HEK293 (cell line): ENCODE data around the gene RFESD.

Experiments used
- CTCF ChIA-PET: fragments of 350-600 bp; formaldehyde crosslinking; extraction: SDS; loops from one replicate; lab custom pipeline; 2021; ENCODE audit warnings: antibody characterized with exemption; lab: Yijun Ruan, JAX
- POLR2A ChIA-PET: fragments of 300-600 bp; formaldehyde crosslinking; extraction: SDS; loops from one replicate; lab custom pipeline; 2020; ENCODE audit warnings: antibody characterized with exemption, inconsistent platforms; lab: Yijun Ruan, JAX
- H3K27ac ChIP-seq: fragments of 200-500 bp; sonication (Bioruptor generic); 2 replicates; pipeline ENCODE4 v1.5.1; 2014; ENCODE audit warnings: low read depth, low read length, control low read depth, inconsistent platforms; ENCODE audit errors: extremely low read depth
- H3K36me3 ChIP-seq, 2 experiments: fragments of 200-500 bp in 1 of 2; sonication (Bioruptor generic) in 1 of 2; 1 replicate in 1 of 2; 2 replicates in 1 of 2; pipeline ENCODE4 v1.5.1; 2014 to 2017; ENCODE audit warnings: inconsistent platforms in 2 of 2, low read length in 2 of 2; ENCODE audit not compliant: control insufficient read depth in 2 of 2, insufficient read depth in 1 of 2
- H3K4me1 ChIP-seq: fragments of 200-500 bp; sonication (Bioruptor generic); 2 replicates; pipeline ENCODE4 v1.5.1; 2014; ENCODE audit warnings: mild to moderate bottlenecking, low read length, inconsistent platforms; ENCODE audit not compliant: control insufficient read depth, insufficient read depth
- H3K4me3 ChIP-seq: 2 replicates; pipeline ENCODE4 v1.5.1; 2011; ENCODE audit warnings: low read depth, mild to moderate bottlenecking, control low read depth, low read length, moderate library complexity
- H3K9me3 ChIP-seq: fragments of 200-500 bp; sonication (Bioruptor generic); 2 replicates; pipeline ENCODE4 v1.5.1; 2014; ENCODE audit warnings: low read depth, low read length, inconsistent platforms; ENCODE audit not compliant: control insufficient read depth, insufficient read depth
- BCL11A ChIP-seq: fragments of 450-650 bp; formaldehyde crosslinking; IDR thresholded peaks from 2 replicates; pipeline ENCODE4 v1.5.1; 2016; ENCODE audit warnings: low read depth, missing biosample characterization, missing genetic modification characterization
- EGR2 ChIP-seq: fragments of 450-650 bp; formaldehyde crosslinking; IDR thresholded peaks from 2 replicates; pipeline ENCODE4 v1.5.1; 2016; ENCODE audit warnings: low read depth, missing biosample characterization, missing genetic modification characterization
- KLF10 ChIP-seq: fragments of 450-650 bp; IDR thresholded peaks from 2 replicates; pipeline ENCODE4 v1.5.1; 2018; ENCODE audit warnings: missing biosample characterization, mild to moderate bottlenecking, missing genetic modification characterization
- PRDM1 ChIP-seq: fragments of 450-650 bp; formaldehyde crosslinking; IDR thresholded peaks from 2 replicates; pipeline ENCODE4; 2016; ENCODE audit warnings: missing biosample characterization, missing genetic modification characterization
- PRDM6 ChIP-seq: fragments of 450-650 bp; formaldehyde crosslinking; IDR thresholded peaks from 2 replicates; pipeline ENCODE4 v1.5.1; 2017; ENCODE audit warnings: missing biosample characterization, missing genetic modification characterization
- WT1 ChIP-seq: fragments of 450-650 bp; formaldehyde crosslinking; IDR thresholded peaks from 2 replicates; pipeline ENCODE4 v1.5.1; 2016; ENCODE audit warnings: missing biosample characterization, missing genetic modification characterization
- ZBTB17 ChIP-seq: fragments of 450-650 bp; formaldehyde crosslinking; IDR thresholded peaks from 2 replicates; pipeline ENCODE4 v1.5.1; 2016; ENCODE audit warnings: missing biosample characterization, missing genetic modification characterization
- ZBTB49 ChIP-seq: fragments of 450-650 bp; formaldehyde crosslinking; IDR thresholded peaks from 2 replicates; pipeline ENCODE4 v1.5.1; 2016; ENCODE audit warnings: missing biosample characterization, missing genetic modification characterization, low read depth
- ZEB2 ChIP-seq: fragments of 450-650 bp; formaldehyde crosslinking; IDR thresholded peaks from 2 replicates; pipeline ENCODE4 v1.5.1; 2016; ENCODE audit warnings: missing biosample characterization, missing genetic modification characterization
- ZNF521 ChIP-seq: fragments of 450-650 bp; formaldehyde crosslinking; IDR thresholded peaks from 2 replicates; pipeline ENCODE4 v1.5.1; 2017; ENCODE audit warnings: missing biosample characterization, mild to moderate bottlenecking, missing genetic modification characterization
- ZNF596 ChIP-seq: fragments of 450-650 bp; IDR thresholded peaks from 2 replicates; pipeline ENCODE4 v1.5.0; 2018; ENCODE audit warnings: missing biosample characterization, mild to moderate bottlenecking, missing genetic modification characterization, moderate library complexity
- TF ChIP-seq, protein P1 (sequence below): fragments of 450-650 bp; formaldehyde crosslinking; IDR thresholded peaks from 2 replicates; pipeline ENCODE4 v1.5.1; 2017; ENCODE audit warnings: missing biosample characterization, missing genetic modification characterization
- TF ChIP-seq, protein P2 (sequence below): fragments of 450-650 bp; formaldehyde crosslinking; IDR thresholded peaks from 2 replicates; pipeline ENCODE4 v1.5.1; 2016; ENCODE audit warnings: missing biosample characterization, missing genetic modification characterization
- TF ChIP-seq, protein P3 (sequence below): fragments of 450-650 bp; formaldehyde crosslinking; IDR thresholded peaks from 2 replicates; pipeline ENCODE4 v1.5.1; 2017; ENCODE audit warnings: missing biosample characterization, mild to moderate bottlenecking, missing genetic modification characterization, moderate library complexity

Gene RFESD

DNA sequence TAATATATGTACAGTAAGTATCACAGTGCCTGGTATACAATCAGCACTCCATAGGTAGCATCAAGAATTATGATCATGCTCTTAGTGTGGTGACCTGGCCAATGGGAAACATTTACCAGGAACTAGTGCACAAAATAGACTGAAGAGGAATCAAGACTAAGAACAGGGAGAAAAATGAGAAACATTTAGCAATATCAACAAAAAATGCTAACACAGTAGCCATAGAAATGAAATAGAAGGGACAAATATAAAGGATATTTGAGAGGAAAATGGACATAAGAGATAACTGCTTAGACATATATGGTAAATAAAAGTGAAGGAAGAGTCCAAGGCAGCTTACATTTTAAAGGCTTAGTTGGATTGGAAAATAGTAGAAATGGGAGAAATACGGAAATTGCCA, 52.8 kb downstream of the RFESD start:
- Histone ChIP-seq H3K9me3 (no peaks in the 10 kb centered on the region), H3K4me1 (0 out of 2 replicates have a peak, but pooled peaks cover 6% of the 10 kb centered on the region), H3K36me3 (no peaks in the 10 kb centered on the region), H3K4me3 (no peak overlapping the region), H3K27ac (no peak overlapping the region)
- POLR2A ChIA-PET: no interaction called here
- CTCF ChIA-PET: interaction anchor here (1.5 kb wide), 1 partner anchor 35 kb away, joined by 6 read pairs; no protein-coding TSS in a partner anchor
- TF ChIP-seq BCL11A (tag by site-specific recombination) (no peak), ZBTB49 (tag by site-specific recombination) (no peak), PRDM1 (no peak), ZBTB17 (tag by site-specific recombination) (no peak), EGR2 (tag by site-specific recombination) (no peak), ZEB2 (no peak), KLF10 (tag by site-specific recombination) (no peak), ZNF521 (tag by site-specific recombination) (no peak), WT1 (tag by site-specific recombination) (no peak), ZNF596 (tag by site-specific recombination) (no peak)
- TF ChIP-seq, protein P1, sequence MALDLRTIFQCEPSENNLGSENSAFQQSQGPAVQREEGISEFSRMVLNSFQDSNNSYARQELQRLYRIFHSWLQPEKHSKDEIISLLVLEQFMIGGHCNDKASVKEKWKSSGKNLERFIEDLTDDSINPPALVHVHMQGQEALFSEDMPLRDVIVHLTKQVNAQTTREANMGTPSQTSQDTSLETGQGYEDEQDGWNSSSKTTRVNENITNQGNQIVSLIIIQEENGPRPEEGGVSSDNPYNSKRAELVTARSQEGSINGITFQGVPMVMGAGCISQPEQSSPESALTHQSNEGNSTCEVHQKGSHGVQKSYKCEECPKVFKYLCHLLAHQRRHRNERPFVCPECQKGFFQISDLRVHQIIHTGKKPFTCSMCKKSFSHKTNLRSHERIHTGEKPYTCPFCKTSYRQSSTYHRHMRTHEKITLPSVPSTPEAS (tag by site-specific recombination): no peak
- TF ChIP-seq, protein P2, sequence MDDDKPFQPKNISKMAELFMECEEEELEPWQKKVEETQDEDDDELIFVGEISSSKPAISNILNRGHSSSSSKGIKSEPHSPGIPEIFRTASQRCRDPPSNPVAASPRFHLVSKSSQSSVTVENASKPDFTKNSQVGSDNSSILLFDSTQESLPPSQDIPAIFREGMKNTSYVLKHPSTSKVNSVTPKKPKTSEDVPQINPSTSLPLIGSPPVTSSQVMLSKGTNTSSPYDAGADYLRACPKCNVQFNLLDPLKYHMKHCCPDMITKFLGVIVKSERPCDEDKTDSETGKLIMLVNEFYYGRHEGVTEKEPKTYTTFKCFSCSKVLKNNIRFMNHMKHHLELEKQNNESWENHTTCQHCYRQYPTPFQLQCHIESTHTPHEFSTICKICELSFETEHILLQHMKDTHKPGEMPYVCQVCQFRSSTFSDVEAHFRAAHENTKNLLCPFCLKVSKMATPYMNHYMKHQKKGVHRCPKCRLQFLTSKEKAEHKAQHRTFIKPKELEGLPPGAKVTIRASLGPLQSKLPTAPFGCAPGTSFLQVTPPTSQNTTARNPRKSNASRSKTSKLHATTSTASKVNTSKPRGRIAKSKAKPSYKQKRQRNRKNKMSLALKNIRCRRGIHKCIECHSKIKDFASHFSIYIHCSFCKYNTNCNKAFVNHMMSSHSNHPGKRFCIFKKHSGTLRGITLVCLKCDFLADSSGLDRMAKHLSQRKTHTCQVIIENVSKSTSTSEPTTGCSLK (tag by site-specific recombination): no peak

GRCh38 chr5:95701074-95701473, 54.5 kb downstream of the RFESD start:
- no peak overlapping the region for H3K27ac ChIP-seq
- ChIA-PET CTCF (interaction anchor here (0.6 kb wide), 1 partner anchor 36 kb away, joined by 3 read pairs; no protein-coding TSS in a partner anchor), POLR2A (interaction anchor here (1.0 kb wide), 1 partner anchor 30 kb away, joined by 3 read pairs; the partner anchor contains the start of gene RHOBTB3)
- no peaks in the 10 kb centered on the region for H3K9me3 ChIP-seq
- peak; percentile 39; the same call in 1 of the 2 replicates for TF ChIP-seq PRDM6
- TF ChIP-seq, protein P3, sequence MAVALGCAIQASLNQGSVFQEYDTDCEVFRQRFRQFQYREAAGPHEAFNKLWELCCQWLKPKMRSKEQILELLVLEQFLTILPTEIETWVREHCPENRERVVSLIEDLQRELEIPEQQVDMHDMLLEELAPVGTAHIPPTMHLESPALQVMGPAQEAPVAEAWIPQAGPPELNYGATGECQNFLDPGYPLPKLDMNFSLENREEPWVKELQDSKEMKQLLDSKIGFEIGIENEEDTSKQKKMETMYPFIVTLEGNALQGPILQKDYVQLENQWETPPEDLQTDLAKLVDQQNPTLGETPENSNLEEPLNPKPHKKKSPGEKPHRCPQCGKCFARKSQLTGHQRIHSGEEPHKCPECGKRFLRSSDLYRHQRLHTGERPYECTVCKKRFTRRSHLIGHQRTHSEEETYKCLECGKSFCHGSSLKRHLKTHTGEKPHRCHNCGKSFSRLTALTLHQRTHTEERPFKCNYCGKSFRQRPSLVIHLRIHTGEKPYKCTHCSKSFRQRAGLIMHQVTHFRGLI (tag by site-specific recombination): no peak
- H3K4me1 ChIP-seq: 0 out of 2 replicates have a peak, but pooled peaks cover 6% of the 10 kb centered on the region
- no peaks in the 10 kb centered on the region for H3K36me3 ChIP-seq
- H3K4me3 ChIP-seq: no peak overlapping the region
